Gastroesophageal sphincter (tissue), 3 donors: ENCODE measurements around the gene MED22.

Experiments
- EP300 ChIP-seq: sonication (generic); formaldehyde crosslinking; IDR thresholded peaks from one replicate; pipeline ENCODE4 v1.6.1; 2017; ENCODE audit warnings: antibody characterized with exemption, mild to moderate bottlenecking
- POLR2A ChIP-seq, 2 donors: fragments of 450-650 bp; IDR thresholded peaks; one replicate each; pipeline ENCODE4 v1.6.1; 2017; ENCODE audit warnings: antibody characterized with exemption in 2 of 2, mild to moderate bottlenecking in 2 of 2, moderate library complexity in 1 of 2
- POLR2AphosphoS5 ChIP-seq: sonication (generic); formaldehyde crosslinking; IDR thresholded peaks from one replicate; pipeline ENCODE4 v1.6.1; 2017; ENCODE audit warnings: antibody characterized with exemption
- TF ChIP-seq, protein P1 (sequence below), 4 experiments: fragments of 200-600 bp in 2 of 4; fragments of 450-650 bp in 2 of 4; sonication (generic) in 1 of 4; IDR thresholded peaks; one replicate each; pipeline ENCODE4 v1.5.1; 2017 to 2019; ENCODE audit warnings: antibody characterized with exemption in 4 of 4, mild to moderate bottlenecking in 2 of 4, moderate library complexity in 2 of 4

- TF ChIP-seq, protein P1, sequence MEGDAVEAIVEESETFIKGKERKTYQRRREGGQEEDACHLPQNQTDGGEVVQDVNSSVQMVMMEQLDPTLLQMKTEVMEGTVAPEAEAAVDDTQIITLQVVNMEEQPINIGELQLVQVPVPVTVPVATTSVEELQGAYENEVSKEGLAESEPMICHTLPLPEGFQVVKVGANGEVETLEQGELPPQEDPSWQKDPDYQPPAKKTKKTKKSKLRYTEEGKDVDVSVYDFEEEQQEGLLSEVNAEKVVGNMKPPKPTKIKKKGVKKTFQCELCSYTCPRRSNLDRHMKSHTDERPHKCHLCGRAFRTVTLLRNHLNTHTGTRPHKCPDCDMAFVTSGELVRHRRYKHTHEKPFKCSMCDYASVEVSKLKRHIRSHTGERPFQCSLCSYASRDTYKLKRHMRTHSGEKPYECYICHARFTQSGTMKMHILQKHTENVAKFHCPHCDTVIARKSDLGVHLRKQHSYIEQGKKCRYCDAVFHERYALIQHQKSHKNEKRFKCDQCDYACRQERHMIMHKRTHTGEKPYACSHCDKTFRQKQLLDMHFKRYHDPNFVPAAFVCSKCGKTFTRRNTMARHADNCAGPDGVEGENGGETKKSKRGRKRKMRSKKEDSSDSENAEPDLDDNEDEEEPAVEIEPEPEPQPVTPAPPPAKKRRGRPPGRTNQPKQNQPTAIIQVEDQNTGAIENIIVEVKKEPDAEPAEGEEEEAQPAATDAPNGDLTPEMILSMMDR (IDR thresholded peaks at IDR 0.05) = no peak
- no peak for TF ChIP-seq POLR2A (IDR thresholded peaks at IDR 0.05)
- TF ChIP-seq POLR2AphosphoS5 = no peak
- no peak for TF ChIP-seq EP300
Observed at GRCh38 chr9:133383438-133383837, 35.5 kb upstream of the MED22 start.
